Retinal pigment epithelial cell (primary cell): ENCODE results near the gene PNLIPRP2.

Source experiments
- DNase-seq: peaks from one replicate; pipeline ENCODE4 v3.0.0-alpha.2; 2010; ENCODE audit warnings: low read depth
- H3K4me3 ChIP-seq: 2 replicates; pipeline ENCODE4 v1.5.1; 2011; ENCODE audit warnings: mild to moderate bottlenecking, low read length, control low read depth, moderate library complexity
- CTCF ChIP-seq: conservative IDR thresholded peaks from 2 replicates; pipeline ENCODE4 v1.5.1; 2011; ENCODE audit warnings: low read depth, low read length, control low read depth, inconsistent platforms

Gene PNLIPRP2

GRCh38 chr10:116654816-116655215, 34.1 kb downstream of the PNLIPRP2 start:
- peak; percentile 31 for TF ChIP-seq CTCF
- H3K4me3 ChIP-seq, result no peak overlapping the region
- DNase-seq, result no peak

GRCh38 chr10:116655568-116655967, 34.8 kb downstream of the PNLIPRP2 start:
- no peak overlapping the region for H3K4me3 ChIP-seq
- TF ChIP-seq CTCF, result no peak
- DNase-seq, result no peak

- no peak for TF ChIP-seq CTCF
- no peak for DNase-seq
- H3K4me3 ChIP-seq, result no peak overlapping the region
These were observed 35.3 kb downstream of the PNLIPRP2 start for GRCh38 chr10:116656044-116656443.

GRCh38 chr10:116657863-116658551, 37.3 kb downstream of the PNLIPRP2 start:
- DNase-seq, result no peak
- H3K4me3 ChIP-seq, result no peak overlapping the region
- TF ChIP-seq CTCF, result no peak

- no peak for TF ChIP-seq CTCF
- DNase-seq, result no peak
- no peak overlapping the region for H3K4me3 ChIP-seq
These were observed 38.4 kb downstream of the PNLIPRP2 start for GRCh38 chr10:116659049-116659670.

- no peak overlapping the region for H3K4me3 ChIP-seq
- DNase-seq, result no peak
- TF ChIP-seq CTCF, result no peak
These were observed 40.1 kb downstream of the PNLIPRP2 start for GRCh38 chr10:116660860-116661259.

- H3K4me3 ChIP-seq, result no peak overlapping the region
- DNase-seq, result no peak
- no peak for TF ChIP-seq CTCF
These were observed 42.6 kb downstream of the PNLIPRP2 start for GRCh38 chr10:116663342-116663741.
